ENCODE data around the gene TLL2. TPM values are rescaled to one million over a fixed set of nuclear protein-coding genes. Genes with fewer than 3 reads are reported as not detected.

The TLL2 gene
- total and polyA plus RNA-seq, 2 of the 4 experiments (the other 2 are of a cell fraction) = under 0.01 to 0.05 TPM

DNA sequence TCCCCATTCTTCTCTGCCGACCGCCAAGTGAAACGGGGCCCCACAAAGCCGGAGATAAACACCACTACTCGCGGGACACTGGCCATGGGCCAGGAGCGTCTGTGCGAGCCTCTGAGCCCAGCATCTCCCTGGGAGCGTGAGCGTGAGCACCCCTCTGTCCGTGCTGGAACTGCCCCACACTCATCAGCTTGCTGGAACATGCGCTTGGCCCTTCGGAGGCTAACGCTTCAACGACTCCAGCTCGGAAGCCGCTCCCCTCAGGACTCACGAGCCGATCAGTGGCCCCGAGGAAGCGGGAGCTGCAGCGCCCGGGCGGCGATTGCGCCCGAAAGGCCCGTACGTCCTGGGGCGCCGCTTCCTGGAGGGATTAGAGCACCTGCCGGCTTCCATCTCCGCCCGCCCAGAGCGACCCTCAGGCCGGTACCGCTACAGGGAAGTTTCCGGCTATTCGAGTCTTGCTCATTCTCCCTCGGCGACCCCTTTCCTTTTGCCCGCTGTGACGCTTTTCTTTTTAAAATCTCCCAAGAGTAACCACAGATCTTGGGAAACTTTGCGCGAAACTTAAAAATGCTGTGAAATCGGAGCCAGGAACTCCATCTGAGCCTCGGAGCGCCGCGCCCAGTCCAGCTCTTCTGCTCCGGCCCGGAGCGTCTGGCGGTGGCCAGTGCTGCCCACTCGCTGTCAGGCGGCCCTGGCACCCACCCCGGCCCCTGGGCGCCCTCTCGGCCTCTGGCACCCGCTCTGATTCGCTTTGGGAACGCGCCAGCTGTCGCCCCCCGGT lies 1.0 kb downstream of the TLL2 start (continued):
- TF ChIP-seq SMC3 (IDR thresholded peaks at IDR 0.05; ENCODE audit: low read depth, low read length) = no peak
- TF ChIP-seq MAZ (IDR thresholded peaks at IDR 0.05; ENCODE audit: borderline replicate concordance, low read depth, low read length) = no peak

DNA sequence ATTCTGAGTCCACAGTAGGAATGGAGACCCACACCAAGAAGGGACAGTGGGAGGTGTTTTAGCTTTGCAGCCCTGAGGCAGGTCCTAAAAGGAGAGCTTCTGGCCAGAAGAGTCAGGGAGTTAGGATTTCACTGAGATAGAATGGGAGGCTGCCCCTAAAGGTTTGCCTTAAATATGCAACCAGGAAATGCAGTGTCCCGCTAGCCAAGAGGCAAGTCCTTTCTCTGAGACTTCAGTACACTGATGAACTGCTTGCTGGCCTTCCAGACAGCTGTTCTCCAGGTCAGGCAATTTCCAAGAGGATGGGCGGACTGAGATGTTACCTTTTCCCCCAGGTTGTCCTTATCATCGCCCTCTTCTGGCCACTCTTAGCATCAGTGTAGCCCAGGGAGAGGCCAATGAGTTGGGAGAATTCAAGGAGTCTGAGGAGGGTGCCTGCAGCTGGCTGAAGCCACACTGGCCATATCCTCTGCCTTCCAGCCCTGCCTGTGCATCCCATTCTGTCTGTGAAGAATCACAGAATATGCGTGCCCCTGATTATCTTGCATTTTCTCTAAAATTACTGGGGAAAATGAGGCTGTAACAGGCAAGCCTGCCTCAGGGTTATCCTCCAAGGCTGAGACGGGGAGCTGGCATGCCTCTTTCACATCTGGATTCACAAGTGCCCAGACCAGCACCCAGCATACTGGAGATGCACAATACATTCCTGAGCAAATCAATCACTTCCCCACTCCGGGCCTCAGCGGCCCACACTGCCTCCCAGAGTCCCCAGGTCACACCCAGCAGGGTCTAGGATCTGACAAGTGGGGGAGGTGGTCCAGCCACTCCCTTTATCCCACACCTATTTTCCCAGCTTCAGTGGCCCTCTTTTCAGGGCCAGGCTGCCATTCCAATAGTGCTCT lies 2.4 kb downstream of the TLL2 start:
- Histone ChIP-seq H2AK9ac (replicated peaks; ENCODE audit: low read depth, low read length, poor library complexity) (peak overlapping the region; percentile 10), H3K4ac (ENCODE audit: low read depth, low read length) (no peak overlapping the region), H2AK5ac (ENCODE audit: low read depth, low read length) (no peak overlapping the region), H2BK5ac (ENCODE audit: low read depth, low read length, poor library complexity, severe bottlenecking) (no peak overlapping the region), H4K91ac (ENCODE audit: insufficient read depth, low read depth, low read length) (no peak overlapping the region), H3K4me2 (ENCODE audit: low read depth, low read length) (no peak overlapping the region), H3K27me3 (ENCODE audit: control insufficient read depth, insufficient read depth, low read length) (peaks cover 29% of the 10 kb centered on the region), H4K5ac (ENCODE audit: low read depth, low read length) (no peak overlapping the region), H3K27ac (ENCODE audit: insufficient read depth, low read length) (no peak overlapping the region), H4K8ac (ENCODE audit: low read depth in 2 of 2, low read length in 2 of 2) (no peak overlapping the region), H3K36me3 (ENCODE audit: control insufficient read depth, insufficient read depth, low read length) (no peaks in the 10 kb centered on the region), H2AFZ (replicated peaks; ENCODE audit: low read length, poor library complexity) (no peak overlapping the region), H3K4me3 (ENCODE audit: insufficient read depth, low read depth, low read length) (no peak overlapping the region), H3K79me1 (ENCODE audit: low read depth in 1 of 2, low read length in 2 of 2) (0 out of 4 replicates have a peak, but pooled peaks cover 0 to 3% of the 10 kb centered on the region in 2 experiments), H3K18ac (ENCODE audit: low read depth, low read length) (no peak overlapping the region), H4K20me1 (ENCODE audit: insufficient read depth, low read length) (peaks cover 14% of the 10 kb centered on the region; the same call in 1 of the 2 replicates), H3K56ac (ENCODE audit: extremely low read depth, insufficient read depth, low read length) (no peak overlapping the region), H2BK15ac (ENCODE audit: low read depth, low read length) (no peak overlapping the region), H2BK120ac (ENCODE audit: low read depth, low read length) (no peak overlapping the region), H3K4me1 (ENCODE audit: control insufficient read depth, insufficient read depth, low read length) (no peaks in the 10 kb centered on the region; the same call in 1 of the 2 replicates), H3K9me3 (ENCODE audit: control insufficient read depth, insufficient read depth, low read length) (no peaks in the 10 kb centered on the region), H3K23ac (ENCODE audit: low read depth, low read length) (no peak overlapping the region), H3K14ac (replicated peaks; ENCODE audit: low read depth, low read length) (no peak overlapping the region), H2BK20ac (ENCODE audit: low read depth, low read length) (no peak overlapping the region), H3K9ac (ENCODE audit: low read depth, low read length) (no peak overlapping the region), H3K9me1 (ENCODE audit: insufficient read depth, low read length) (peaks cover 6% of the 10 kb centered on the region; the same call in 1 of the 2 replicates)
- 0% methylated on average over 2 of the region's 7 CpGs; no CpG with 5 or more reads in 1 of the 2 experiments for WGBS, 2 experiments (ENCODE audit: extremely low coverage in 2 of 2, insufficient read length in 1 of 2)
- DNase-seq (peak; percentile 17), ATAC-seq (ENCODE audit: low read depth) (no peak)
- dilution Hi-C loops (cut with HindIII; ENCODE audit: low sequenced_read_pairs, unreplicated experiment) = no loop called here
- ChIA-PET CTCF (interaction anchor here (0.7 to 1.1 kb wide), 3 partner anchors 13 to 117 kb away, joined by 3 to 6 read pairs (median 3); no protein-coding TSS in a partner anchor), POLR2A (ENCODE audit: unreplicated experiment) (no interaction called here)
- BruUV-seq (replicated peaks) = no TSS peak
- intact Hi-C loops (cut with micrococcal nuclease) = loop anchor here (1.0 to 5.0 kb wide), 2 partner anchors 115 to 321 kb away; partner anchors contain the start of gene LCOR
- in situ Hi-C loops (cut with MboI; ENCODE audit: low sequenced_read_pairs) = loop anchor here (10.0 kb wide), 1 partner anchor 116 kb away; no protein-coding TSS in a partner anchor
- TF ChIP-seq NFE2L2 (IDR thresholded peaks at IDR 0.05; ENCODE audit: low read depth, low read length) = no peak
- TF ChIP-seq MXI1 (IDR thresholded peaks at IDR 0.05; ENCODE audit: borderline replicate concordance, low read depth, low read length) = no peak
- TF ChIP-seq, protein P1, sequence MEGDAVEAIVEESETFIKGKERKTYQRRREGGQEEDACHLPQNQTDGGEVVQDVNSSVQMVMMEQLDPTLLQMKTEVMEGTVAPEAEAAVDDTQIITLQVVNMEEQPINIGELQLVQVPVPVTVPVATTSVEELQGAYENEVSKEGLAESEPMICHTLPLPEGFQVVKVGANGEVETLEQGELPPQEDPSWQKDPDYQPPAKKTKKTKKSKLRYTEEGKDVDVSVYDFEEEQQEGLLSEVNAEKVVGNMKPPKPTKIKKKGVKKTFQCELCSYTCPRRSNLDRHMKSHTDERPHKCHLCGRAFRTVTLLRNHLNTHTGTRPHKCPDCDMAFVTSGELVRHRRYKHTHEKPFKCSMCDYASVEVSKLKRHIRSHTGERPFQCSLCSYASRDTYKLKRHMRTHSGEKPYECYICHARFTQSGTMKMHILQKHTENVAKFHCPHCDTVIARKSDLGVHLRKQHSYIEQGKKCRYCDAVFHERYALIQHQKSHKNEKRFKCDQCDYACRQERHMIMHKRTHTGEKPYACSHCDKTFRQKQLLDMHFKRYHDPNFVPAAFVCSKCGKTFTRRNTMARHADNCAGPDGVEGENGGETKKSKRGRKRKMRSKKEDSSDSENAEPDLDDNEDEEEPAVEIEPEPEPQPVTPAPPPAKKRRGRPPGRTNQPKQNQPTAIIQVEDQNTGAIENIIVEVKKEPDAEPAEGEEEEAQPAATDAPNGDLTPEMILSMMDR (conservative IDR thresholded peaks at IDR 0.05; ENCODE audit: low read depth, low read length) = peak; percentile 50
- TF ChIP-seq MAFK (IDR thresholded peaks at IDR 0.05; ENCODE audit: low read depth, low read length) = no peak
- TF ChIP-seq, protein P2, sequence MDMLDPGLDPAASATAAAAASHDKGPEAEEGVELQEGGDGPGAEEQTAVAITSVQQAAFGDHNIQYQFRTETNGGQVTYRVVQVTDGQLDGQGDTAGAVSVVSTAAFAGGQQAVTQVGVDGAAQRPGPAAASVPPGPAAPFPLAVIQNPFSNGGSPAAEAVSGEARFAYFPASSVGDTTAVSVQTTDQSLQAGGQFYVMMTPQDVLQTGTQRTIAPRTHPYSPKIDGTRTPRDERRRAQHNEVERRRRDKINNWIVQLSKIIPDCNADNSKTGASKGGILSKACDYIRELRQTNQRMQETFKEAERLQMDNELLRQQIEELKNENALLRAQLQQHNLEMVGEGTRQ (IDR thresholded peaks at IDR 0.05; ENCODE audit: low read depth, low read length) = no peak
- no peak for TF ChIP-seq FOS (IDR thresholded peaks at IDR 0.05; ENCODE audit: low read depth, low read length)
- TF ChIP-seq RCOR1 (IDR thresholded peaks at IDR 0.05; ENCODE audit: insufficient replicate concordance, low read length) = no peak
- no peak for TF ChIP-seq CHD1 (IDR thresholded peaks at IDR 0.05; ENCODE audit: low read depth, low read length)
- no peak for TF ChIP-seq CEBPB (IDR thresholded peaks at IDR 0.05; ENCODE audit: low read depth, low read length)
- no peak for TF ChIP-seq MAZ (IDR thresholded peaks at IDR 0.05; ENCODE audit: borderline replicate concordance, low read depth, low read length)
